ENCODE results near the gene VWCE. TPM values are rescaled to one million over a fixed set of nuclear protein-coding genes. Genes with fewer than 3 reads are reported as not detected.

Gene VWCE
- total and polyA plus RNA-seq, 10 of the 15 experiments (the other 5 are each of a cell fraction or from before 2014, with no cell fraction given): 0.10 to 4.9 (median 2.4) TPM

GRCh38 chr11:61333550-61334433 is 38.7 kb upstream of the VWCE start (continued):
- TF ChIP-seq USF1 (IDR thresholded peaks at IDR 0.05; ENCODE audit: borderline replicate concordance, extremely low read length, insufficient read depth, low read depth, low read length): peak; percentile 20
- 0 out of 2 replicates have a peak, but pooled peaks have one; percentile 28 for TF ChIP-seq MTA3 (IDR thresholded peaks at IDR 0.05; ENCODE audit: borderline replicate concordance, low read length)
- no peak for TF ChIP-seq EED (IDR thresholded peaks at IDR 0.05; ENCODE audit: low read depth)
- TF ChIP-seq RUNX3 (IDR thresholded peaks at IDR 0.05; ENCODE audit: low read length): no peak
- TF ChIP-seq E2F8 (IDR thresholded peaks at IDR 0.05; ENCODE audit: low read depth, partially characterized antibody): no peak
- TF ChIP-seq SIN3A (IDR thresholded peaks at IDR 0.05; ENCODE audit: low read depth, low read length): no peak
- TF ChIP-seq SPI1 (IDR thresholded peaks at IDR 0.05; ENCODE audit: borderline replicate concordance, insufficient read depth, low read depth, low read length): no peak
- TF ChIP-seq ELK1 (IDR thresholded peaks at IDR 0.05; ENCODE audit: low read depth, low read length): no peak
- no peak for TF ChIP-seq SMAD5 (IDR thresholded peaks at IDR 0.05; ENCODE audit: low read depth)
- TF ChIP-seq RFX5 (IDR thresholded peaks at IDR 0.05; ENCODE audit: low read depth, low read length): no peak
- no peak for TF ChIP-seq MLLT1 (IDR thresholded peaks at IDR 0.05)
- no peak for TF ChIP-seq IRF3 (IDR thresholded peaks at IDR 0.05)
- 0 out of 2 replicates have a peak, but pooled peaks have one; percentile 2 for TF ChIP-seq RCOR1 (conservative IDR thresholded peaks at IDR 0.05; ENCODE audit: low read depth, low read length)
- peak; percentile 2 for TF ChIP-seq KLF5 (IDR thresholded peaks at IDR 0.05; ENCODE audit: partially characterized antibody)
- 0 out of 2 replicates have a peak, but pooled peaks have one; percentile 5 for TF ChIP-seq NKRF (conservative IDR thresholded peaks at IDR 0.05)
- TF ChIP-seq SP1 (IDR thresholded peaks at IDR 0.05; ENCODE audit: low read depth, low read length): no peak
- TF ChIP-seq NFYA (IDR thresholded peaks at IDR 0.05; ENCODE audit: borderline replicate concordance, low read depth, low read length): no peak
- no peak for TF ChIP-seq MEF2A (IDR thresholded peaks at IDR 0.05; ENCODE audit: insufficient read depth, low read depth, low read length)
- TF ChIP-seq NR2C2 (IDR thresholded peaks at IDR 0.05; ENCODE audit: borderline replicate concordance, control insufficient read depth, insufficient read length, low read depth): no peak
